A549 treated with RU486 at 1 μM for 4 hours (cell line): Measurements from ENCODE around the gene NDUFS5. TPM values are rescaled to one million over a fixed set of nuclear protein-coding genes. Genes with fewer than 3 reads are reported as not detected.

Experiments used
- total RNA-seq: library from RNA; stranded (reverse); fragments of 200-300 nt; extraction: Qiagen RNA extraction; gene quantifications from 5 replicates; pipeline ENCODE4 v1.2.3, GENCODE V29; 2022; ENCODE audit warnings: low read depth

The NDUFS5 gene
- 404 to 568 TPM (median 473 TPM) in 5 replicates for total RNA-seq

GRCh38 chr1:39026051-39026865 lies at the start of gene NDUFS5:
NDUFS5 (plus strand) TSS chr1:39026350; CDS start chr1:39028725, 2,375 bp downstream.

GRCh38 chr1:38990738-38991637 lies 35.2 kb upstream of the NDUFS5 start, which contains the start of gene AKIRIN1:
AKIRIN1 (plus strand) TSS chr1:38991276; CDS start chr1:38991381, 105 bp downstream.

Other genes starting within 250 kb of the NDUFS5 start
- gene RRAGC, start 166.6 kb upstream of the NDUFS5 start, total RNA-seq: 16.0 to 29.2 TPM (median 27.8 TPM) in 5 replicates
- 9.0 to 24.0 TPM (median 22.4 TPM) in 5 replicates for gene MYCBP, start 153.0 kb upstream of the NDUFS5 start, total RNA-seq
- not detected in 5 replicates for gene GJA9, start 144.8 kb upstream of the NDUFS5 start, total RNA-seq
- 2.0 to 2.7 TPM (median 2.5 TPM) in 5 replicates for gene RHBDL2, start 84.5 kb upstream of the NDUFS5 start, total RNA-seq
- gene AKIRIN1, start 35.1 kb upstream of the NDUFS5 start, total RNA-seq: 30.3 to 47.4 TPM (median 44.2 TPM) in 5 replicates
- 44.0 to 52.2 TPM (median 46.8 TPM) in 5 replicates for gene MACF1, start 178.3 kb downstream of the NDUFS5 start, total RNA-seq